Prostate gland (tissue), 2 donors: ENCODE data around the gene MPZL2.

Experiments used
- CTCF ChIP-seq, 4 experiments: fragments of 200-600 bp in 2 of 4; fragments of 450-650 bp in 2 of 4; sonication (generic) in 2 of 4; IDR thresholded peaks; 1 replicate in 3 of 4; 2 replicates in 1 of 4; pipeline ENCODE4 v1.5.1; 2016 to 2019; ENCODE audit warnings: antibody characterized with exemption in 4 of 4, mild to moderate bottlenecking in 2 of 4, moderate library complexity in 2 of 4
- POLR2A ChIP-seq: fragments of 450-650 bp; IDR thresholded peaks from one replicate; pipeline ENCODE4 v1.6.1; 2016; ENCODE audit warnings: antibody characterized with exemption, mild to moderate bottlenecking
- POLR2AphosphoS5 ChIP-seq: sonication (generic); formaldehyde crosslinking; IDR thresholded peaks from one replicate; pipeline ENCODE4 v1.6.1; 2017; ENCODE audit warnings: antibody characterized with exemption

GRCh38 chr11:118260353-118260752 lies 3.7 kb downstream of the MPZL2 start:
- no peak for TF ChIP-seq POLR2A
- no peak for TF ChIP-seq CTCF (IDR thresholded peaks at IDR 0.05)
- TF ChIP-seq POLR2AphosphoS5: no peak
